ENCODE measurements around the gene ESRRA. TPM values are rescaled to one million over a fixed set of nuclear protein-coding genes. Genes with fewer than 3 reads are reported as not detected.

The ESRRA gene
- total RNA-seq (10 to 100 TPM; 27.5 to 74.4 (median 53.1) TPM), polyA plus RNA-seq (10 to 100 TPM; 18.2 to 62.1 (median 56.0) TPM)
- long read RNA-seq, donor 1, transcript ESRRA-201 (7 exons, 2,215 nt) = major isoform, 8 of 718 reads
- long read RNA-seq, donor 1, partial matches to known transcripts = 704 of 718 reads
- long read RNA-seq, donor 1, other reads (novel, unspliced or antisense) = 5 of 718 reads
- long read RNA-seq, donor 2, partial matches to known transcripts = 0 of 4 reads
- long read RNA-seq, donor 2, other reads (novel, unspliced or antisense) = 0 of 4 reads
- long read RNA-seq, donor 3, partial matches to known transcripts = 610 of 627 reads
- long read RNA-seq, donor 3, other reads (novel, unspliced or antisense) = 16 of 627 reads
- long read RNA-seq, donor 4, partial matches to known transcripts = 6 of 9 reads
- long read RNA-seq, donor 4, other reads (novel, unspliced or antisense) = 2 of 9 reads
- long read RNA-seq, donor 5, transcript ESRRA-203 (7 exons, 2,218 nt) = minor isoform, 8 of 187 reads
- long read RNA-seq, donor 5, transcript ESRRA-201 (7 exons, 2,215 nt) = major isoform, 119 of 187 reads
- long read RNA-seq, donor 5, transcript ESRRA-202 (7 exons, 2,283 nt) = minor isoform, 7 of 187 reads
- long read RNA-seq, donor 5, partial matches to known transcripts = 43 of 187 reads
- long read RNA-seq, donor 5, other reads (novel, unspliced or antisense) = 10 of 187 reads
- long read RNA-seq, donor 6, partial matches to known transcripts = 5 of 6 reads
- long read RNA-seq, donor 6, other reads (novel, unspliced or antisense) = 0 of 6 reads
- long read RNA-seq, donor 7, partial matches to known transcripts = 76 of 354 reads
- long read RNA-seq, donor 7, other reads (novel, unspliced or antisense) = 276 of 354 reads
- long read RNA-seq, donor 8, transcript ESRRA-201 (7 exons, 2,215 nt) = major isoform, 10 of 845 reads
- long read RNA-seq, donor 8, partial matches to known transcripts = 812 of 845 reads
- long read RNA-seq, donor 8, other reads (novel, unspliced or antisense) = 22 of 845 reads
- long read RNA-seq, donor 9, partial matches to known transcripts = 290 of 735 reads
- long read RNA-seq, donor 9, other reads (novel, unspliced or antisense) = 443 of 735 reads
- long read RNA-seq, donor 10, partial matches to known transcripts = 442 of 452 reads
- long read RNA-seq, donor 10, other reads (novel, unspliced or antisense) = 5 of 452 reads

GRCh38 chr11:64305075-64305690 is at the start of gene ESRRA:
Gene ESRRA (plus strand): TSS chr11:64305524. CDS start chr11:64307180, 1,656 bp downstream.
- WGBS, 4 donors = 0 to 1% (median 0%) methylated on average over 11 to 79 of the region's 81 CpGs
- peak within 1 kb of the TSS; percentile 41 to 91 (median 62) for H3K4me3 ChIP-seq
- intact Hi-C loops (cut with DNase I) = no loop called here
- DNase-seq = peak; percentile 99 to 100 (median 100)
- H3K9me3 ChIP-seq (replicated peaks in 1 of 3) = no peaks in the 10 kb centered on the region
- TF ChIP-seq POLR2A (IDR thresholded peaks at IDR 0.05) = peak; percentile 56 to 77
- no peak for TF ChIP-seq CTCF (IDR thresholded peaks at IDR 0.05)
- no peaks in the 10 kb centered on the region for H3K36me3 ChIP-seq (replicated peaks in 1 of 2)
- H3K4me1 ChIP-seq (replicated peaks in 1 of 2) = peaks cover 16 to 33% of the 10 kb centered on the region in 2 donors
- peak within 1 kb of the TSS; percentile 88 to 96 (median 90) for H3K27ac ChIP-seq
- H3K27me3 ChIP-seq = peaks cover 1% of the 10 kb centered on the region

- TF ChIP-seq CTCF (IDR thresholded peaks at IDR 0.05) (no peak), POLR2A (IDR thresholded peaks at IDR 0.05) (no peak)
- no peaks in the 10 kb centered on the region for H3K9me3 ChIP-seq (replicated peaks in 1 of 3)
- intact Hi-C loops (cut with DNase I) = no loop called here
- H3K4me3 ChIP-seq = no peak overlapping the region
- no peak for DNase-seq
- no peaks in the 10 kb centered on the region for H3K27me3 ChIP-seq
- WGBS, 4 donors = 84 to 100% (median 87%) methylated on average over 2 to 15 of the region's 15 CpGs
- H3K36me3 ChIP-seq (replicated peaks in 1 of 2) = peaks cover 0 to 69% of the 10 kb centered on the region in 2 donors
- H3K27ac ChIP-seq = no peak overlapping the region
- peaks cover 21% of the 10 kb centered on the region in 2 donors for H3K4me1 ChIP-seq (replicated peaks in 1 of 2)
Observed at GRCh38 chr11:64256300-64256699, 49.0 kb upstream of the ESRRA start.

- Histone ChIP-seq H3K4me1 (replicated peaks in 1 of 2) (peaks cover 6 to 7% of the 10 kb centered on the region in 2 donors), H3K36me3 (replicated peaks in 1 of 2) (peaks cover 0 to 90% of the 10 kb centered on the region in 2 donors), H3K9me3 (replicated peaks in 1 of 3) (no peaks in the 10 kb centered on the region), H3K4me3 (no peak overlapping the region), H3K27ac (no peak overlapping the region), H3K27me3 (no peaks in the 10 kb centered on the region)
- TF ChIP-seq POLR2A (IDR thresholded peaks at IDR 0.05) (no peak), CTCF (IDR thresholded peaks at IDR 0.05) (no peak)
- DNase-seq = no peak
- intact Hi-C loops (cut with DNase I) = no loop called here
- 90 to 92% (median 90%) methylated on average over 15 to 24 of the region's 24 CpGs; no CpG with 5 or more reads in 1 of the 4 donors for WGBS, 4 donors
Observed at GRCh38 chr11:64258356-64258755, 47.0 kb upstream of the ESRRA start.
